GM12878 (cell line): ENCODE measurements around the gene CDH8.

Experiments used
- CTCF ChIP-seq, 3 experiments: IDR thresholded peaks in 2 of 3; conservative IDR thresholded peaks in 1 of 3; 2 replicates each; pipeline ENCODE4 v1.5.1; 2011; ENCODE audit warnings: low read depth in 3 of 3, low read length in 3 of 3, mild to moderate bottlenecking in 3 of 3, control low read depth in 2 of 3, moderate library complexity in 2 of 3, inconsistent platforms in 1 of 3, mixed read lengths in 1 of 3; ENCODE audit not compliant: control insufficient read depth in 2 of 3, insufficient read depth in 1 of 3; ENCODE audit errors: extremely low read depth in 1 of 3
- REST ChIP-seq: IDR thresholded peaks from 2 replicates; pipeline ENCODE4 v1.6.1; 2012; ENCODE audit warnings: mild to moderate bottlenecking, low read depth, low read length
- SIN3A ChIP-seq: IDR thresholded peaks from 2 replicates; pipeline ENCODE4 v1.6.1; 2012; ENCODE audit warnings: low read depth, low read length, improper control_type of control experiment
- YY1 ChIP-seq: IDR thresholded peaks from 2 replicates; pipeline ENCODE4 v1.6.1; 2011; ENCODE audit warnings: low read depth, mild to moderate bottlenecking, low read length

- TF ChIP-seq YY1 (no peak), CTCF (IDR thresholded peaks at IDR 0.05 in 2 of 3, conservative IDR thresholded peaks at IDR 0.05 in 1 of 3; ENCODE audit: control insufficient read depth in 2 of 3, extremely low read depth in 1 of 3, insufficient read depth in 1 of 3, low read depth in 3 of 3, low read length in 3 of 3) (no peak), REST (no peak), SIN3A (no peak)
Observed at GRCh38 chr16:61645561-61645960, 390.7 kb downstream of the CDH8 start.
